Right lobe of liver (tissue), 6 donors: ENCODE data around the gene COMMD9. TPM values are rescaled to one million over a fixed set of nuclear protein-coding genes. Genes with fewer than 3 reads are reported as not detected.
A peak's percentile ranks its signal among the peaks of the same experiment; 100 is the strongest.

ENCODE experiments used
- ATAC-seq, 4 donors: fragments of 200-7000 bp; cut with Tn5 transposase; one replicate each; pipeline ENCODE4 v1.9.1; 2020; ENCODE audit warnings: mild to moderate bottlenecking in 4 of 4, moderate library complexity in 4 of 4
- DNase-seq, 3 donors: peaks; one replicate each; pipeline ENCODE4 v3.0.0-alpha.2; 2020
- H3K27ac ChIP-seq, 3 donors: fragments of 200-600 bp; one replicate each; pipeline ENCODE4 v1.8.0; 2022
- H3K27me3 ChIP-seq, 2 donors: fragments of 200-600 bp; one replicate each; pipeline ENCODE4 v1.8.0; 2022
- H3K36me3 ChIP-seq, 4 donors: fragments of 200-600 bp; sonication (generic) in 1 of 4; one replicate each; pipeline versions ENCODE4 v1.5.1 to v1.8.0; 2017 to 2022; ENCODE audit warnings: control low read depth in 1 of 4
- H3K4me1 ChIP-seq, 4 donors: fragments of 200-600 bp; sonication (generic) in 1 of 4; one replicate each; pipeline versions ENCODE4 v1.5.1 to v1.8.0; 2017 to 2022; ENCODE audit warnings: control low read depth in 1 of 4
- H3K4me3 ChIP-seq, 3 donors: fragments of 200-600 bp; one replicate each; pipeline ENCODE4 v1.8.0; 2022
- H3K9me3 ChIP-seq, 4 donors: fragments of 200-600 bp; sonication (generic) in 1 of 4; one replicate each; pipeline versions ENCODE4 v1.5.1 to v1.8.0; 2017 to 2022; ENCODE audit warnings: control low read depth in 1 of 4
- CTCF ChIP-seq, 4 donors: fragments of 200-600 bp in 3 of 4; fragments of 450-650 bp in 1 of 4; IDR thresholded peaks; one replicate each; pipeline versions ENCODE4 v1.5.1 to v1.8.0; 2016 to 2022; ENCODE audit warnings: antibody characterized with exemption in 4 of 4, mild to moderate bottlenecking in 2 of 4
- POLR2A ChIP-seq: fragments of 450-650 bp; IDR thresholded peaks from one replicate; pipeline ENCODE4 v1.6.1; 2017; ENCODE audit warnings: antibody characterized with exemption, mild to moderate bottlenecking
- WGBS: methylation state at CpG from one replicate; pipeline ENCODE4 v1.1.6; 2018; ENCODE audit warnings: low coverage, low lambda C conversion rate; ENCODE audit not compliant: insufficient coverage; ENCODE audit errors: missing lambda C conversion rate; 5-methylcytosine and 5-hydroxymethylcytosine counted together
- intact Hi-C, 2 donors: fragments of 100-400 bp; cut with DNase I; formaldehyde crosslinking; loops; one replicate each; pipeline versions ENCODE4 v1.11.2 to v1.14.1; 2022
- total RNA-seq, 6 experiments: library from RNA; depleted of rRNA in 2 of 6; stranded (reverse); fragments of >200 nt in 2 of 6; fragmentation: NEBNext Ultra II Directional in 3 of 6; extraction: Animal tissue kit (Norgen Biotek cat#: 25700) in 3 of 6; gene quantifications; one replicate each; pipeline versions ENCODE4 v1.1.0 to v1.2.4, GENCODE V29; 2016 to 2023
- donor health status: DM: no; HTN: yes; CAD: no.
- donor health status: DM: no; HTN: no; CAD: no.
- donor health status: DM: no; HTN: no; CAD: no.
- donor health status: DM: no; HTN: yes; CAD: no.
- donor health status: DM: no; HTN: yes; CAD: no.

The COMMD9 gene
- total RNA-seq, 6 experiments from 2014 or later, result 30.6 to 41.4 (median 34.6) TPM

- no peaks in the 10 kb centered on the region for H3K27me3 ChIP-seq
- H3K9me3 ChIP-seq, result no peaks in the 10 kb centered on the region
- TF ChIP-seq POLR2A (no peak), CTCF (IDR thresholded peaks at IDR 0.05) (no peak)
- no peak overlapping the region for H3K27ac ChIP-seq
- no peak for DNase-seq
- intact Hi-C loops, result no loop called here
- no peak overlapping the region for H3K4me3 ChIP-seq
- no peak for ATAC-seq
- WGBS, result 86% methylated on average over 2 of the region's 3 CpGs
- H3K4me1 ChIP-seq, result peaks cover 0 to 6% (median 0%) of the 10 kb centered on the region in 4 donors
- H3K36me3 ChIP-seq, result peaks cover 0 to 25% (median 17%) of the 10 kb centered on the region in 4 donors
Observed at GRCh38 chr11:36273110-36273509, 16.1 kb downstream of the COMMD9 start.

- ATAC-seq (no peak), DNase-seq (no peak)
- Histone ChIP-seq H3K4me3 (no peak overlapping the region), H3K9me3 (no peaks in the 10 kb centered on the region), H3K27ac (no peak overlapping the region), H3K27me3 (no peaks in the 10 kb centered on the region), H3K4me1 (peaks cover 0 to 18% (median 6%) of the 10 kb centered on the region in 4 donors), H3K36me3 (peaks cover 0 to 22% (median 17%) of the 10 kb centered on the region in 4 donors)
- intact Hi-C loops, result no loop called here
- 78% methylated on average over 4 of the region's 5 CpGs for WGBS
- no peak for TF ChIP-seq CTCF (IDR thresholded peaks at IDR 0.05)
- TF ChIP-seq POLR2A, result no peak
Observed at GRCh38 chr11:36271794-36272407, 17.3 kb downstream of the COMMD9 start.

- Histone ChIP-seq H3K4me3 (no peak overlapping the region), H3K9me3 (no peaks in the 10 kb centered on the region), H3K4me1 (peaks cover 0 to 30% (median 9%) of the 10 kb centered on the region in 4 donors), H3K36me3 (peaks cover 0 to 20% (median 13%) of the 10 kb centered on the region in 4 donors), H3K27me3 (no peaks in the 10 kb centered on the region), H3K27ac (no peak overlapping the region)
- TF ChIP-seq POLR2A, result no peak
- no peak for TF ChIP-seq CTCF (IDR thresholded peaks at IDR 0.05)
- WGBS, result 100% methylated on average over 2 of the region's 9 CpGs
- no peak for DNase-seq
- no peak for ATAC-seq
- intact Hi-C loops, result no loop called here
Observed at GRCh38 chr11:36270701-36271100, 18.5 kb downstream of the COMMD9 start.

GRCh38 chr11:36268337-36268985 lies 20.8 kb downstream of the COMMD9 start:
- ATAC-seq (peak; percentile 28 to 64 (median 48)), DNase-seq (no peak)
- H3K4me1 ChIP-seq, result peaks cover 0 to 30% (median 9%) of the 10 kb centered on the region in 4 donors
- no peaks in the 10 kb centered on the region for H3K9me3 ChIP-seq
- H3K27ac ChIP-seq, result no peak overlapping the region
- intact Hi-C loops, result loop anchor here (10.0 kb wide), 2 partner anchors 444 to 654 kb away; partner anchors contain the start of gene FJX1 (in 1 of the 2)
- H3K36me3 ChIP-seq, result peaks cover 0 to 7% (median 3%) of the 10 kb centered on the region in 4 donors
- TF ChIP-seq POLR2A, result no peak
- no peak for TF ChIP-seq CTCF (IDR thresholded peaks at IDR 0.05)
- no peak overlapping the region for H3K4me3 ChIP-seq
- H3K27me3 ChIP-seq, result no peaks in the 10 kb centered on the region
- 31% methylated on average over 8 of the region's 8 CpGs for WGBS
